ENCODE data around the gene ANKRD62.
"Not testable (repeated sequence)": the region's sequence is repeated elsewhere in the genome, so short reads cannot be mapped to it uniquely, and the experiment has no call there.

The ANKRD62 gene

DNA sequence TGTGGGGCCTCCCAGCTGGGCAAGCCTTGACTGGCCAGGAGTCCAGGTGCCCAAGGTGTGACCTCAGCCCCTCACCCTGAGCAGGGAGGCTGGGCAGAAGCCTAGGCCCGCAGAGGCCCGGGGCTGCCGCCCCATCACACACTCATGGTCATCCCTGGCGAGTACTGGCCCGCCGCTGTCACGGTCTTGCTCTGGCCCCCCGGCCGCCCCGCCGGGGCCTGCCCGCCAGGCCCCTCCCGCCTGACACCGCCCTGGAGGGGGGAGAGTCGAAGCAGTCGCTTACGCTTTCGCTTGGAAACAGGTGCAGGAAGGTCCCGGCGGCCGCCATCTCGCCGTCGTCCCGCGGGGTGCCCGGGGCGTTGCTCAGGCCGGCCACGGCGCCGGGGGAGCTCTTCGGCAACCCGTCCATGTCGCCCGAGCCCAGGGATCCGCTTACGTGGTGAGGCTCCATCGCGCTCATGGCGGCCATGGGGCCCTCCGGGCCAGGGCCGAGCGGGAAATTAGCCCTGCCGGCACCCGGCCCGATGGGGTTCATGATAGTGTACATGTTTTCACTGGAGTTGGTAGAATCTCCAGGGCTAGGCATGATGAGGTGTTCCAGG, 26.6 kb upstream of the ANKRD62 start:
- DNase-seq (ENCODE audit: low spot score), result no peak

DNA sequence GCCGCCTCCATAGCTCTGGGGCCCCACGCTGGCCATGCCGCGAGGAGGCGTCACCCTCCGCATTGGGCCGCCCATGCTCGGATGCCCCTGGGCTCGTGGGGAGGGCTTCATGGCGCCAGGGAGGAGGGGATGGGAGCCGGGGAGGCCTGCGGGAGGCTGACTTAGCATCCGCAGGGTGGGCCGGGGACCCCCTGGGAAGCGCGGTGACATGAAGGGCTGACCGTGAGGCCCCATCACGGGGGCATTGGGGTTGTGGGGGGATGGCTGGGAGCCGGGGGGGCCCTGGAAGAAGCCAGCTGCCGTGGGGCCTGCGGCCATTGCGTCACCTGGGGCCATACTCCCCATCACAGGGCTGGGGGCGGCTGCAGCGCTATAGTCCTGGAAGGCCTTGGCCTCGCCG, 26.0 kb upstream of the ANKRD62 start:
- no peak for DNase-seq (ENCODE audit: low spot score)

DNA sequence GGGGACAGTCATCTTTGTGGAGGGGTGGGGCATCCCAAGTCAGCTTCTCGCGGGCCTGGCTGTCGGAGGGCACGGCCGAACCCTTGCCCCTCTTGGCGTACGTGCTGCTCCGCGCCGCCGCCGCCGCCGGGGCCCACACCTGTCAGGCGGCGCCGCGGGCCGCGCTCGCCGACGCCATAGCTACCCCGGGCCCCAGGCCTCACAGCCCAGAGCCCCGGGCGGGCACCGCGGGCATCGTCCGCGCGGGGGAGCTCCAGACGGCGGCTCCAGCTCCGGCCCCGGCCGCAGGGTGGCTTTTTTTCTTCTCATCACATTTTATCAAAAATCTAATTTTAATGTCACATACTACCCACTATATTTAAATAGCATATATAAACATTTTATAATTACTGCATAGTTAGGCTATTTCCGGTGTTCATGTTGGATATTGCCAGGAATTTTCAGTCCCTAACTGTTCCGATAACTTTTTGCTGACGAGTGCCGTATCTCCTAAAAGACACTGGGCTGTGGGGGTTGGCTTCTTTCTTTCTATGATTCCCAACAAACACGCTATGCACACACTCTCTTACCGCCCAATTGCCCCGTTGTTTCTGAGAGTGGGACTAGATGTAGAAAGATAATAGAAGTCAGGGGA, 25.2 kb upstream of the ANKRD62 start:
- DNase-seq (ENCODE audit: low spot score), result not testable (repeated sequence)

DNA sequence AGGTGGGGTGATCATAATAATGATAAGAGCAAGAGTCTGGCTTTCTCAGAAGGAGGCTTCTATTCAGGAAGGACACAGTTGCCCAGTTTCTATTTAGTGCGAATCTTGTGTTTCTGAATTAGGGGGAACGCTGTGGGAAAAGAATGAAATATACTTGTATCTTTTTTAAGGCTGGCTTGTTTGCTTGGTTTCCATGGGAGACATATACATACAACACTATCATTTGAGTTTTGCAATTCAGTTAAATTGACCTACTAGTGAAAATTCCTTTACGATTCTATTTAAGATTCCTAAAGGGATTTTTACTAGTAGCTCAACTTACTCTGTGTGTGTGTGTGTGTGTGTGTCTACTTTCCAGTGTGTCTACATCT, 24.7 kb upstream of the ANKRD62 start:
- DNase-seq (ENCODE audit: low spot score), result no peak

DNA sequence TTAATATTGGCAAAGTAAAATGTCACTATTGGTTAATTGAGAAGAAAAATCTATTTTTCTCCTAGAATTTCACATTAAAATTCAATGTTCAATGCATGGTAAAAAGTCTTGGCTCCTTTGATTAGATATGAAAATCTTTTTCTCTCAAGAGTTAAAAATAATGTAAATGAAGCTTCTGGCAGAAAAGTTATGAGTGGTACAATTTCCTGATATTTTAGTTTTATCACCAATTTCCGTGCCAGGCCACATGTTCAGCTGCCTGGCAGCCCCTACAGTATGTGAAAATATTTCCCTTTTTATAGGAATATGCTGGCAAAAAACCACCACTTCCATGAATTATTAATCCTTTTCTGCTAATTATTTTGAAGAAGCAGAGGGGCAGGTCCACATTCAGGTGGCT, 22.6 kb upstream of the ANKRD62 start:
- not testable (repeated sequence) for DNase-seq (ENCODE audit: low spot score)

DNA sequence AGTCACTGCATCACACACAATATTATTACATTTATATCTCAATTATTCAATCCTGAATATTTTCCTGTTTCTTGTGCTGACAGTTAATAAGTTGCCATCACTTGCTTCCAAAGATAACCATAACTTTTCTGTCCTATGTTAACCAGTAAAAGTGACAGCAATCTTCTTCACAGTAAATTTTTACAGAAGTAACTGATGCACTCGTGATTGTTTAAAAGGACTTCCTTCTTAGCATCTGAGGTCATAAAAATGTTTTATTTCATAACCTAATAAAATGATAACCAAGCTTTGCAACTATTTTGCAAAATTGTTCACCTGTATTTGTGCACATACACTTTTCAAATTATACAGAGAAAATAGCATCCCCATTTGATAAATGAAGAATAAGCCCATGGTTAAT, 20.6 kb upstream of the ANKRD62 start:
- no peak for DNase-seq (ENCODE audit: low spot score)

DNA sequence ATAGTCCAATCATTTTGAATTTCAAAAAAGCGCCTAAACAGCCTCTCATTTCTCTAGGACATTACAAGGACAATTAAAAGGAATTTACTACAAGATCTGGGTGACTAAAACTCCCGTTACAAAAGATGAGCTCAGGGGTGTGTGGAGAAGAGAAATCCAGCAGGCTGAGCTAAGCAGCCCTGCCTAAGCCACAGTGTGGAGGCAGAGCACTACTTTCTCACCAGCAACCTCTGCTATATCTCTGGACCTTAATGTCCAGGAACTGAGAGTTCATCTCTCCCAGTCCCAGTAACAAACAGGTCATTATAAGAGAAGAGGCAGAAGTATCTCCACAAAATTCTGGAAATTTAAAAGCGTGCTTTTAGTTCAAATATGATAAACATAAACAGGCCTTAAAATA, 18.9 kb upstream of the ANKRD62 start:
- no peak for DNase-seq (ENCODE audit: low spot score)

DNA sequence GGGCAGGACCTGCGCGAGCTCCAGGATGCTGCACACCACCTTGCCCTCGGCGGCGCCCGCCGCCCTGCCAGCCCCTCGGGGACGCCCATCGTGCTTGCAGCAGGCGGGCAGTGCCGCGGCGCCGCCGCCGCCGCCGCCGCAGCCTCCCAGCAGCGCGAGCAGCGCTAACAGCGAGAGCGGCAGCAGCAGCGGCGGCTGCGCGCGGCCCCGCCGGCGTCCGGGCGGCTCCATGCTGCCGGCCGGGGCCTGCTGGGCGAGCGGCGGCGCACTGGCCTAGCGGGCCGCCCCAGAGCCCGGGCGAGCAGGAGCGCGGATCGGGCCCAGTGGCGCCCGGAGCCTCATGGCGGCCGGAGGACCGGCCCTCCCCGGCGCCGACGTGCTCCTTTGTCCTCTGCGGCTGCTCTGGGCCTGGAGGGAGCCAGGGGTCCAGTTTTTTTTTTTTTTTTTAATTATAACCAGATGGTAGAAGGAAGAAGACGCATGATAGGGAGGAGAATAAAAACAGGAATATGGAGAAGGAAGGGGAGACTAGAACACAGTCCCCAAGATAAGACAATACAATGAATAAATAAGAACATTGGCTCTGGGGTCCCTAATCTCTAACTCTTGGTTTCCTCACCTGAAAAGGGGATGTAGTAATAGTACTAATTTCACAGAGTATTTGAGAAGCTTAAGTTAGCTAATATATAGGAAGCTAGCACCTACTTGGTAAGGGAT, 17.1 kb upstream of the ANKRD62 start:
- DNase-seq (ENCODE audit: low spot score), result no peak

DNA sequence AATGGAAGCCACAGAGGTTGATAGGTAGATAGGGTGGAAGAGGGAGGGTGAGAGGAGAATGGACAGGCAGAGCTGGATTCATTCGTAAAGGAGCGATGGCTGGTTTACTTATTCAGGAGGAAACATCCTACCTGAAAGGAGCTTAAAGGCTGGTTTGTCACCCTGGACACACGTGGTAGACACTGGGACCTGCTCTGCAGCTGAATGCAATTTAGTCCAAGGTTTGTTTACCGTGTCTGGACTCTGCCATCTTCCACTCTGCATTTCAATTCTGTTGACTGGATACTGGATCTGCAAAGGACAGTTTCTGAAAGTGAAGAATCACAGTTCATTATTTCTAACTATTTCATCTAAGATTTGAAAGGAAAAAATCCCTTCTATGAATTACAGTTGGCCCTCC, 15.6 kb upstream of the ANKRD62 start:
- DNase-seq (ENCODE audit: low spot score), result not testable (repeated sequence)

DNA sequence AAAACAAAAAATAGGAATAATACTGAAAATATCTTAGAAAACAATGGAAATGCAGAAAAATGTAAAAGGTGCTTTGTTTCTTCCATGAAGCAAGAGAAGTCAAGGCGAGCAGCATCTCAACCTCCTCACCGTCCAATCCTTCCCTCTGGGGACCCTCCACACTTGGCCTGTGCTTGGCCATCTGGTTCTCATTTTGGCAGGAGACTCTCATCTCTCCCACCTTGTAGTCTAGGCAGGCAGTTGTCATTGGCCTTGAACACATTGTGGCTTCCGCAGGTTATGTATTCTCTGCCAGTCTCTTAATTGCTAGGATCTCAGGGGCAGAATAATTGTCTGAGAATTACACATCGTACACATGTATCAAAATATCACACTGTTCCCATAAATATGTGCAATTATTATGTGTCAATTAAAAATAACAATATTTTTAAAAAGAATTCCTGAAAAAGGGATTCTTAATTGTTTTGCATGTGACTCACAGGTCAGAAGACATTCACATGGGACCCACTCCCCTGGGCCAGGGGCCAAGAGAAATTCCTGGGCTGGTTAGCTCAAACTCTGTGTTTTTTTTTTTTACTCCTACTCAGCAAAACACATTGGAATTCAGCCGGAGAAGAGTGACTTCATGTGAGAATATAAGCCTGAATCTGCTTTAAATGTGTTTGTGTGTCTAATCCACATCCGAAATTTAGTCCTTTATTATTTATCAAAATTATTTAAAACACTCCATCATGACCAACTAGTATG, 14.0 kb upstream of the ANKRD62 start:
- DNase-seq (ENCODE audit: low spot score), result no peak

DNA sequence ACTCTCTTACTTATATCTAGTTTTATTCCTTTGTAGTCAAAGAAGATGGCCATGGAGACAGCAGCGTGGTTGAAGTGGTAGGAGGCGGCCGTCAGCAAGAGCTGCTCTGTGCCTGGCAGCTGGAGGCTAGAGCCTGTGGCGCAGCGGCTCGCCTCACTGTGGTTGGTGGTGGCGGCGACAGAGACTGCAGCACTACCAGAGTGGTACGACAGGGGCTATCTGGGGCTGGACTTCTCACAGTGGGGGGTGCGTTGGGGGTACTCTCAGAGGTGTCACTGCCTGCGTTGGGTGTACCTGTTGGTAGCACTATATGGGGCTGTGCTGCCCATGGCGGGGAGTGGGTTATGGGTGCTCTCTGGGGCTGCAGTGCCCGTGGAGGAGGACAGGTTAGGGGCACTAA, 8.5 kb upstream of the ANKRD62 start:
- DNase-seq (ENCODE audit: low spot score), result no peak

DNA sequence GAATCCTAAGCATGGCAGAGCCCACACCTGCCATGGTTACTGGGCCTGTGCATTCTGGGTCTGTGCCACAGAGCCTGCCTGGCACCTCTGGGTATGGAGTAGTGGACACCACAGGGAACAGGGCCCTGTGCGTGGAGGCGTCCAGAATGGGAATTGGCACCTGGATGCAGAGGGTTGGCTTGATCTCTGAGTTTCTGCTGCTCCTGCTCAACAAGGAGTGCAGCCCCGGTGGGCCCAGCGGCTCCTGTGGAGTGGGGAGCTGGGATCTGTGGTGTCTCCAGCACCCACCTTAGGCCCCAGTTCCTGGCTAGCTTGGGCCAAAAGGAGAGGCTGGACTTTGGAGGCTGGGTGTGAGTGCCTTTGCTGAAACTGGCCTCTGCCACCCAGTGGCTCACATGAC, 7.9 kb upstream of the ANKRD62 start:
- DNase-seq (ENCODE audit: low spot score), result no peak

DNA sequence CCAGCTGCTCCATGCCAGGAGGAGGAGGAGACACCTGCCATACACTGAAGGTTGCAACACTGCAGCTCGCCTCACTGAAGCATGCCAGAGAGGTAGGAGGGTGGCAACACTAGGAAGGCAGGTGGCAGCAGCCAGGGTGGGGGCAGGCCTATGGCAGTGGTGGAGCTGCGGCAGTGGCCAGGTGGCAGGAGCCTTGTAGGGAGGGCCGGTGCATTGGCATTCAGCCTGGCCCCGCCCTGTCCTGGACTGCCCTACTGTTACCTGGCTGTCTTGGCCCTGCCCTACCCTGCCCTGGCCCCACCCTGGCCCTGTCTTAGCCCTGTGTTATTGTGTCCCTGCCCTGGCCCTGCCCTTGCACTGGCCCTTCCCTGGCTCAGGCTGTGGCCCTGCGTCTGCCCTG, 7.4 kb upstream of the ANKRD62 start:
- no peak for DNase-seq (ENCODE audit: low spot score)

DNA sequence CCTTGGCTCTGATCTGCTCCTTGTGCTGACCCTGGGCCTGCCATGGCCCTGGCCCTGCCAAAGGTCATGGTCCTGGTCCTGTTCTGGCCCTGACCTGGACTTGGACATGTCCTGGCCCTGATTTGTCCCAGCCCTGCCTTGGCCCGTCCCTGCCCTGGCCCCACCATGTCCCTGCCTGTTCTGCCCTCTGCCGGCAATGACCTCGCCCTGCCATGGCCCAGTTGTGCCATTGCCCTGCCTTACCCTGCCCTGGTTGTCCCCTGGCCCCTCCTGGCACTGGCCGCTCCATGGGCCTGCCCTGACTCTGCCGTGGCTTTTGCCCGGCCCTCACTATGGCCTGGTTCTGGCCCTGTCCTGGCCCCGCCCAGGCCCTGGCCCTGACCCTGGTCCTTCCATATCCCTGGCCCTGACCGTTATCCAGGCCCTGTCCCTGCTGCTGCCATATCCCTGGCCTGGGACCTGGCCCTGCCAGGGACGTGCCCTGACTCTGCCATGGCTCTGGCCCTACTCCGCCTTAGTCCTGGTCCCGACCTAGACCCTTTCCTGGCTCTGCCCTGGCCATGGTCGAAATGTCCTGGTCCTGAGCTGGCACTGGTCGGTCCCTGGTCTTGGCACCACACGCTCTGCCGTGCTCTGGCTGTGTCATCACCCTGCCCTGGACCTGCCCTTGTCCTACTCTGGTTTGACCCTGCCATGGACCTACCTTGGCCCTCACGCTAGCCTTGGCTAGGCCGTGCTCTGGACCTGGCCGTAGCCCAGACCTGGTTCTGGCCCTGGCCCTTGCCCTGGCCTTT, 6.8 kb upstream of the ANKRD62 start:
- no peak for DNase-seq (ENCODE audit: low spot score)

DNA sequence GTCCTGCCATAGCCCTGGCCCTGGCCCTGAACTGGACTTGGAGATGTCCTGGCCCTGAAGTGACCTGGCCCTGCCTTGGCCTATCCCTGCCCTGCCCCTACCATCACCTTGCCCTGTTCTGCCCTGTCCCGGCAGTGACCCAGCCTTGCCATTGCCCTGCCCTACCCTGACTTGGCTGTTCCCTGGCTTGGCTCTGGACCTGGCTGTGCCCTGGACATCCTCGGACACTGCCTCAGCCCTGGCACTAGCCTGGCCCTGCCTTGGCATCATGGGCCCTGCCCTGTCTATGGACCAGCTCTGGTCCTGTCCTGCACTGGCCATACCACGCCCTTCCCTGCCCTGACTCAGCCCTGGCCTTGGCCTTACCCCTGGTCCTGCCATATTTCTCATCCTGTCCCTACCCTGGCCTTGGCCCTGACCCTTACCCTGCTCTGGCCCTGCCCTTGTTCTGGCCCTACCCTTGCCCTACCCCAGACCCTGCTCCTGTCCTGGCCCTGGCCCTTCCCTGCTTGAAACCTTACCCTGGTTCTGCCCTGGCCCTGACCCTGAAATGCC, 6.1 kb upstream of the ANKRD62 start:
- no peak for DNase-seq (ENCODE audit: low spot score)

DNA sequence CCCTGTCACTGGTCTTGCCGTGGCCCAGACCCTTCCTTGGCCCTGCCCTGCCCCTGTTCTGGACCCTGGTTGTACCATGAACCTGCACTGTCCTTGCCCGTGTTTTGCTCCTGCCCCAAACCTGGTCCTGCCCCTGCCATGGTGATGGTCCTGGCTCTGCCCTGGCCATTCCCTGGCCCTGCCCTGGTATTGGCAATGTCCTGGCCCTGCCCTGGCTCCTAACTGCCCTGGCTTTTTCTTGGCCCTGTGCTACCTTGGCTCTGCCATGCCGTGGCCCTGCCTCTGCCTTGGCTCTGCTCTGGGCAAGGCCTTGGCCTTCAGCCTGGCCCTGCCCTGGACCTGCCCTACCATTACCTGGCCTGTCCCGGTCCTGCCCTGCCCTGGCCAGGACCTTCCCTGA, 5.5 kb upstream of the ANKRD62 start:
- no peak for DNase-seq (ENCODE audit: low spot score)

DNA sequence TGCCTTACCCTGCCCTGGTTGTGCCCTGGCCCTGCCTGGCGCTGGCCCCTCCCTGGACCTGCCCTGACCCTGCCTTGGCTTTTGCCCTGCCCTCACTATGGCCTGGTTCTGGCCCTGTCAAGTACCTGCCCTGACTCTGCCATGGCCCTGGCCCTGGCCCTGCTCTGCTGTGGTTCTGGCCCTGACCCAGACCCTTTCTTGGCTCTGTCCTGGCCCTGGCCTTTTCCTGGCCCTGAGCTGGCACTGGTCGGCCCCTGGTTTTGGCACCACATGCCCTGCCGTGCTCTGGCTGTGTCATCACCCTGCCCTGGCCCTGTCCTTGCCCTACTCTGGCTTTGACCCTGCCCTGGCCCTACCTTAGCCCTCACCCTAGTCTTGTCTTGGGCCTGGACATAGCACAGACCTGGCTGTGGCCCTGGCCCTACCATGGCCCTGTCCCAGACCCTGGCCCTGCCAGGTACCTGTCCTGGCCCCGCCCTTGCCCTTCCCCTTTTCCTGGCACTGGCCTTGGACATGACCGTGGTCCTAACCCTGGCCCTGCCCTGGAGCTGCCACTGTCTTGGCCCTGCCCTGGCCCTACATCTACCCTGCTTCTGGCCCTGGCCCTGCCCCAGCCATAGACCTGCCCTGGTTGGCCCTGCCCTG, 4.8 kb upstream of the ANKRD62 start:
- DNase-seq (ENCODE audit: low spot score), result no peak

DNA sequence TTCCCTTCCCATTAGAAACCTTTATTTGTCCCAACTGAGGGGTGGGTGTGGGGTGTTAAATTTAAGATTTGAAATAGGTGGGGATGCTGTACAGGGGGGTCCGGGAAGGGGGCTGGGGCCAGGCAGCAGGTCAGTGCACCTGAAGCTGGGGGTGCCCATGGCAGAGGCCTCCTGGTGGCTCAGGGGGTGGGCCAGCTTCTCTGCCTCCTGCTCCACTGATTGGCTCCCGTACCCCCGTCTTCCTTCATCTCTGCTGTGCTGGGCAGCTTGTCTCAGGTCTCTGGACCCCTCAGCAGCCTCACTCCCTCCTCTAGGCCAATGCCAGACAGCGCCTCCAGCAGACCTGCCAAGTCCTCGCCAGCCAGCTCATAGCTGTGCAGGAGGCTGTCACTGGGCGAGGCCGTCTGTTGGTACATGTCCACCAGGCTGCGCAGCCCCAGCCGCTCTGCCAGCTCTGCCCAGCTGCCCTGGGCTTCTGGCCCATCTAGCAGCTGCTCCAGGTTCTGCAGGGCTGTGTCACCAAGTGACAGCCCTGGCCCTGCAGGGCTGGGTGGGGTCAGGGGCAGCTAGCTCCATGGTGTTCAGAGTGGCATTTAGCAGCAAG, 2.0 kb upstream of the ANKRD62 start:
- no peak for DNase-seq (ENCODE audit: low spot score)

DNA sequence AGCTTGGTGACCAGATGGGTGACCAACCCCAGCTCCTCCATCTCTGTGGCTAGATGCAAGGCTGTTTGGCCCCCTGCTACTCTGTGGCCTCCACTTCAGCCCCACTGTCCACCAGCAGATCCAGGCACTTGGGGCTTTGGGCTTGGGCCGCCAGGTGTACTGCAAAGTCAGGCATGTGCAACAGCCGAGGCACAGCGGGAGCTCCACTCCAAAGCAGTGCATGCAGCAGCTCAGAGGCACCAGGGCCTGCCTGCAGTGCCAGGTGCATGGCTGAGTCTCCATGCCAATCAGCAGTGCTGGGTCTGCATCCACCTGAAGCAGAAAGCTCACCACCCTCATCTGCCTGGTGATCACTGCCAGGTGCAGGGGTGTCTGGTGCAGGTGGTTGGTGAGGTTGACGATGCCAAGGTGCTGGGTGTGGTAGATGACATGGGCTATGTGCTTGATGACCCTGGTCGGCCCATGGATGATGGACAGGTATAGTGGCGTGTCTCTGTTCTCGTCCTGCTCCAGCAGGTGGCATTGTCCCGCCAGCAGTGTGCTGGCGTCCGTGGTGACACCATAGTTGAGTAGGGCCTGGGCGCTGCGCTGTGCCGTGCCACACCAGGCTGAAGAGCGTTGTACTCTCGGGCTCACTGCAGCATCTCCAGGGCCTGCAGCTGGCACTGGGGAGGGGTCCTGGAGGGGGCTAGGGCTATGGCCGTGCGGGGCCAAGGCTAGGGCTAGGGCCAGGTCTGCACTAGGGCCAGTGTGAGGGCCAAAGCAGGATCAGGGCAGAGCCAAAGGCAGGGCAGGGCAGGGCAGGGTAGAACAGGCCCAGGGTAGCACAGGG, 1.0 kb upstream of the ANKRD62 start:
- no peak for DNase-seq (ENCODE audit: low spot score)

DNA sequence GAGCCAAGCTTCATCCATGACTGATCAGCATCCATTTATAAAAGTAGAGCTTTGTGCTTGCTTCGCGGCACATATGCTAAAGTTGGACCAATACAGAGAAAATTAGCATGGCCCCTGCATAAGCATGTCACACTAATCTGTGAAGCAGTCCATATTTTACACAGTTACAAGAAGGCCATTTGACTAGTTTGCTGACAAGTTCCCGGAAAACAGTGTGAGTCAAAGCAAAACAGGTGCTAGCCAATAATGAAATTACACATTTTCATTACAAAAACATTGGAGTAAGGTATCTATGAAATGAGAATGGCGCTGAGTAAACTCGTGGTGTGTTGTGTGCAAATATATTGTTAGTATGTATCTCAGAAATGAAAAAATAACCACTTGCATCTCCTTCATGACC, 4.7 kb downstream of the ANKRD62 start:
- DNase-seq (ENCODE audit: low spot score), result no peak

All from CD4-positive, alpha-beta T cell treated with Interleukin-6 at 100 ng/mL for 8 hours (primary cell).